IPS-20b (cell line): ENCODE measurements around the gene CDA.

Experiments
- H3K27ac ChIP-seq: one replicate; pipeline ENCODE4 v1.5.1; 2013; ENCODE audit warnings: low read length
- H3K27me3 ChIP-seq: 2 replicates; pipeline ENCODE4 v1.6.1; 2013; ENCODE audit warnings: mild to moderate bottlenecking, low read length, inconsistent platforms; ENCODE audit not compliant: insufficient read depth
- H3K36me3 ChIP-seq: 2 replicates; pipeline ENCODE4 v1.6.1; 2013; ENCODE audit warnings: low read depth, mild to moderate bottlenecking, inconsistent platforms, low read length, moderate library complexity; ENCODE audit not compliant: insufficient read depth
- H3K4me1 ChIP-seq: 2 replicates; pipeline ENCODE4 v1.6.1; 2013; ENCODE audit warnings: mild to moderate bottlenecking, control low read depth, inconsistent platforms, low read length, moderate library complexity; ENCODE audit not compliant: insufficient read depth
- H3K4me3 ChIP-seq: 2 replicates; pipeline ENCODE4 v1.5.1; 2013; ENCODE audit warnings: mild to moderate bottlenecking, low read length, inconsistent platforms
- H3K9ac ChIP-seq: 2 replicates; pipeline ENCODE4 v1.6.1; 2013; ENCODE audit warnings: low read depth, mild to moderate bottlenecking, inconsistent platforms, low read length, moderate library complexity
- H3K9me3 ChIP-seq: 2 replicates; pipeline ENCODE4 v1.6.1; 2013; ENCODE audit warnings: mild to moderate bottlenecking, low read depth, low read length, inconsistent platforms; ENCODE audit not compliant: insufficient read depth

CDA gene

GRCh38 chr1:20621012-20621411 lies 32.1 kb downstream of the CDA start:
- no peak overlapping the region for H3K27ac ChIP-seq
- peaks cover 7% of the 10 kb centered on the region; the same call in 1 of the 2 replicates for H3K4me1 ChIP-seq
- no peaks in the 10 kb centered on the region for H3K27me3 ChIP-seq
- no peaks in the 10 kb centered on the region for H3K36me3 ChIP-seq
- no peak overlapping the region for H3K9ac ChIP-seq
- H3K4me3 ChIP-seq, result no peak overlapping the region
- H3K9me3 ChIP-seq, result no peaks in the 10 kb centered on the region

DNA sequence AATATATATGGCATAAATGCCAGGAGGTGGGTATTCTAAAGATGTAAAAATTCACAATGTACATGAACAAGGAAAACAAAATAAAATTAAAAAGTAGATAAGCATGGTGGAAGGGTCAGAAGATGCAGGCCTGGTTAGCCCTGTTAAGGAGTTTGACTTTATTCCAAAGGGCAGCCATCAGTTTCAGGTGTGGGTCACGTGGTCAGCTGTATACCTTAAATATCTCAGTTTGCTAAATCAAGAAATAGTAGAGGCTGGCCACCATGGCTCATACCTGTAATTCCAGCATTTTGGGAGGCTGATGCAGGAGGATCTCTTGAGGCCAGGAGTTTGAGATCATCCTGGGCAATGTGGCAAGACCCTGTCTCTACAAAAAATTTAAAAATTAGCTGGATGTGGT lies 35.8 kb downstream of the CDA start:
- Histone ChIP-seq H3K4me3 (peak overlapping the region; percentile 62; the same call in 1 of the 2 replicates), H3K9ac (peak overlapping the region; percentile 60; the same call in 1 of the 2 replicates), H3K4me1 (peaks cover 12% of the 10 kb centered on the region; the same call in 1 of the 2 replicates), H3K27ac (peak overlapping the region; percentile 37), H3K27me3 (no peaks in the 10 kb centered on the region), H3K36me3 (no peaks in the 10 kb centered on the region), H3K9me3 (peaks cover 4% of the 10 kb centered on the region; the same call in 1 of the 2 replicates)

- Histone ChIP-seq H3K27me3 (no peaks in the 10 kb centered on the region), H3K36me3 (no peaks in the 10 kb centered on the region), H3K9me3 (peaks cover 4% of the 10 kb centered on the region; the same call in 1 of the 2 replicates), H3K4me1 (peaks cover 12% of the 10 kb centered on the region; the same call in 1 of the 2 replicates), H3K4me3 (peak overlapping the region; percentile 62), H3K27ac (peak overlapping the region; percentile 40), H3K9ac (peak overlapping the region; percentile 70; the same call in 1 of the 2 replicates)
Observed at GRCh38 chr1:20625176-20626097, 36.5 kb downstream of the CDA start.

GRCh38 chr1:20626098-20626427 lies 37.2 kb downstream of the CDA start:
- no peaks in the 10 kb centered on the region for H3K36me3 ChIP-seq
- peak overlapping the region; percentile 70; the same call in 1 of the 2 replicates for H3K9ac ChIP-seq
- H3K9me3 ChIP-seq, result peaks cover 4% of the 10 kb centered on the region; the same call in 1 of the 2 replicates
- H3K27ac ChIP-seq, result peak overlapping the region; percentile 40
- no peaks in the 10 kb centered on the region for H3K27me3 ChIP-seq
- H3K4me1 ChIP-seq, result peaks cover 12% of the 10 kb centered on the region; the same call in 1 of the 2 replicates
- H3K4me3 ChIP-seq, result 0 out of 2 replicates have a peak overlapping the region, but pooled peaks have one; percentile 62

DNA sequence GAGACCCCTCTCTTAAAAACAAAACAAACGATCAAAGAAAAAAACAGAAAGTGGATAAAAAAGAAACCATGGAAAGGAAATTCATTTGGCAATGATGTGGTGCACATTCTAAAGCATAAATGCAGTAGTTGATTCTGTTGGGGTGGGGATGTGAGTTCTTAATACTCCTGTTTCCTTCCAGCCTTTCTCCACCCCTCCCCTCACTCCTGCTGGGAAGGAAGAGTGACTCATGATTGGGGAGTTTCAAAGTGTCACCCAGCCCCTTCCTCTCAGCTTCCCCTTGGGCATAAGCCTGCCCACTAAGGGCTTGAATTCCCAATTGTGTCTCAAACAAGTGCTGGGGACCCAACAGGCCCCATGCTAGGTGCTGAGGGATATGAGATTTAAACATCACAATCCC lies 37.6 kb downstream of the CDA start:
- Histone ChIP-seq H3K9me3 (peaks cover 4% of the 10 kb centered on the region; the same call in 1 of the 2 replicates), H3K4me3 (no peak overlapping the region), H3K4me1 (peaks cover 12% of the 10 kb centered on the region; the same call in 1 of the 2 replicates), H3K27ac (no peak overlapping the region), H3K27me3 (no peaks in the 10 kb centered on the region), H3K9ac (no peak overlapping the region), H3K36me3 (no peaks in the 10 kb centered on the region)

GRCh38 chr1:20630729-20631128 lies 41.8 kb downstream of the CDA start:
- Histone ChIP-seq H3K4me3 (no peak overlapping the region), H3K9ac (no peak overlapping the region), H3K4me1 (peaks cover 7% of the 10 kb centered on the region), H3K36me3 (no peaks in the 10 kb centered on the region), H3K27ac (no peak overlapping the region), H3K27me3 (0 out of 2 replicates have a peak, but pooled peaks cover 4% of the 10 kb centered on the region), H3K9me3 (peaks cover 4% of the 10 kb centered on the region; the same call in 1 of the 2 replicates)

GRCh38 chr1:20632386-20632785 lies 43.5 kb downstream of the CDA start:
- Histone ChIP-seq H3K4me3 (no peak overlapping the region), H3K27me3 (0 out of 2 replicates have a peak, but pooled peaks cover 4% of the 10 kb centered on the region), H3K27ac (no peak overlapping the region), H3K4me1 (peaks cover 3% of the 10 kb centered on the region), H3K9ac (no peak overlapping the region; the same call in 1 of the 2 replicates), H3K36me3 (no peaks in the 10 kb centered on the region), H3K9me3 (peaks cover 4% of the 10 kb centered on the region; the same call in 1 of the 2 replicates)

- H3K4me3 ChIP-seq, result peak within 1 kb of the TSS; percentile 86
- H3K36me3 ChIP-seq, result peaks cover 7% of the 10 kb centered on the region; the same call in 1 of the 2 replicates
- H3K9me3 ChIP-seq, result no peaks in the 10 kb centered on the region; the same call in 1 of the 2 replicates
- H3K9ac ChIP-seq, result peak within 1 kb of the TSS; percentile 81; the same call in 1 of the 2 replicates
- H3K27me3 ChIP-seq, result 0 out of 2 replicates have a peak, but pooled peaks cover 4% of the 10 kb centered on the region
- H3K4me1 ChIP-seq, result peaks cover 3% of the 10 kb centered on the region
- peak within 1 kb of the TSS; percentile 23 for H3K27ac ChIP-seq
Observed at GRCh38 chr1:20633190-20634064, 44.5 kb downstream of the CDA start, which contains the start of gene PINK1. Gene PINK1 (plus strand): TSS chr1:20633458. CDS start chr1:20633549, 91 bp downstream.

- Histone ChIP-seq H3K9ac (peak overlapping the region; percentile 81; the same call in 1 of the 2 replicates), H3K9me3 (no peaks in the 10 kb centered on the region), H3K27me3 (0 out of 2 replicates have a peak, but pooled peaks cover 4% of the 10 kb centered on the region), H3K4me1 (peaks cover 3% of the 10 kb centered on the region), H3K36me3 (peaks cover 14% of the 10 kb centered on the region; the same call in 1 of the 2 replicates), H3K4me3 (peak overlapping the region; percentile 86), H3K27ac (peak overlapping the region; percentile 23)
Observed at GRCh38 chr1:20634065-20634593, 45.2 kb downstream of the CDA start.

DNA sequence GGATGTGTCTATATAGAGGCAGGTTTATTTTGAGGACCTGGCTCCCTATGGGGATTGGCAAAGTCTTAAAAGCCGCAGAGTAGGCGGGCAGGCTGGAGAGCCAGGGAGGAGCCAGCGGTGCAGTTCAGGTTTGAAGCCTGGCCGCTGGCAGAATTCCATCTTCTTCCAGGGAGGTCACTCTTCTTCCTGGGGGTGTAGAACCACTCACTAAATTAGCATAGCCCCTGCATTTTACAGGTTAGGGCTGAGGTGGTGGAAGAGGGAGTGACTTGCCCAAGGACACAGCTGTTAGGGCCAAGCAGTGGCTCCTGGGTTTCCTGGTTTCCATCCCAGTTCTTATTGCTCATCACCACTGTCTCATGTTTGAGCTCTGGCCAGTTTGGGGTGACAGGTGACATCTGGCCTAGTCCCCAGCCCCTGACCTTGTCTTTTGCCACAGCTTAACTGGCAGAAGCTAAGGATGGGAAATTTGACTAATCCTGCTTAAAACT lies 45.7 kb downstream of the CDA start:
- Histone ChIP-seq H3K9ac (peak overlapping the region; percentile 81; the same call in 1 of the 2 replicates), H3K9me3 (no peaks in the 10 kb centered on the region), H3K4me3 (peak overlapping the region; percentile 86), H3K27ac (peak overlapping the region; percentile 23), H3K4me1 (peaks cover 3% of the 10 kb centered on the region), H3K27me3 (0 out of 2 replicates have a peak, but pooled peaks cover 4% of the 10 kb centered on the region), H3K36me3 (peaks cover 19% of the 10 kb centered on the region)
